Keratinocyte (primary cell): Measurements from ENCODE around the gene SERPINE2. TPM values are rescaled to one million over a fixed set of nuclear protein-coding genes. Genes with fewer than 3 reads are reported as not detected.

Experiments used
- DNase-seq: peaks from one replicate; pipeline ENCODE4 v3.0.0-alpha.2; 2011; ENCODE audit warnings: low read depth, missing footprints, low spot score
- FAIRE-seq: peaks from 2 replicates; lab custom pipeline; 2011; peaks lifted over from hg19 to GRCh38; lab: Jason Lieb, UNC
- H2AFZ ChIP-seq: 2 replicates; pipeline ENCODE4 v1.6.0; 2012; ENCODE audit warnings: low read length, control low read depth, inconsistent platforms; ENCODE audit not compliant: control insufficient read depth
- H3K27ac ChIP-seq: 2 replicates; pipeline ENCODE4 v1.5.1; 2011; ENCODE audit warnings: low read length; ENCODE audit not compliant: control insufficient read depth, insufficient read depth
- H3K27me3 ChIP-seq: 3 replicates; pipeline ENCODE4 v1.6.0; 2011; ENCODE audit warnings: low read length; ENCODE audit not compliant: control insufficient read depth, insufficient read depth; ENCODE audit errors: extremely low read depth
- H3K36me3 ChIP-seq, 2 experiments: 2 replicates in 1 of 2; 3 replicates in 1 of 2; pipeline ENCODE4 v1.5.1; 2011; ENCODE audit warnings: low read length in 2 of 2, mild to moderate bottlenecking in 1 of 2; ENCODE audit not compliant: control insufficient read depth in 2 of 2, insufficient read depth in 2 of 2; ENCODE audit errors: extremely low read depth in 1 of 2
- H3K4me1 ChIP-seq: 3 replicates; pipeline ENCODE4 v1.5.1; 2011; ENCODE audit warnings: low read length; ENCODE audit not compliant: control insufficient read depth, insufficient read depth; ENCODE audit errors: extremely low read depth
- H3K4me2 ChIP-seq: 3 replicates; pipeline ENCODE4 v1.6.0; 2011; ENCODE audit warnings: low read depth, low read length; ENCODE audit not compliant: control insufficient read depth, insufficient read depth; ENCODE audit errors: extremely low read depth
- H3K4me3 ChIP-seq, 3 experiments: fragments of 200-600 bp in 1 of 3; sonication (generic) in 1 of 3; 2 replicates in 2 of 3; 3 replicates in 1 of 3; pipeline ENCODE4 v1.5.1; 2011 to 2016; ENCODE audit warnings: low read length in 3 of 3, mild to moderate bottlenecking in 3 of 3, control low read depth in 2 of 3, inconsistent platforms in 1 of 3, low read depth in 1 of 3, mixed read lengths in 1 of 3, mixed run types in 1 of 3, moderate library complexity in 1 of 3; ENCODE audit not compliant: control insufficient read depth in 2 of 3, insufficient read depth in 2 of 3; ENCODE audit errors: extremely low read depth in 1 of 3
- H3K79me2 ChIP-seq: 2 replicates; pipeline ENCODE4 v1.6.0; 2012; ENCODE audit warnings: low read length; ENCODE audit not compliant: control insufficient read depth, insufficient read depth
- H3K9ac ChIP-seq: 3 replicates; pipeline ENCODE4 v1.6.0; 2011; ENCODE audit warnings: low read length; ENCODE audit not compliant: control insufficient read depth, insufficient read depth; ENCODE audit errors: extremely low read depth
- H3K9me1 ChIP-seq: 3 replicates; pipeline ENCODE4 v1.6.0; 2011; ENCODE audit warnings: low read length; ENCODE audit not compliant: control insufficient read depth, insufficient read depth; ENCODE audit errors: extremely low read depth
- H3K9me3 ChIP-seq: 2 replicates; pipeline ENCODE4 v1.5.1; 2012; ENCODE audit warnings: low read depth, low read length; ENCODE audit not compliant: control insufficient read depth
- H4K20me1 ChIP-seq: 3 replicates; pipeline ENCODE4 v1.6.0; 2011; ENCODE audit warnings: low read length; ENCODE audit not compliant: control insufficient read depth, insufficient read depth; ENCODE audit errors: extremely low read depth
- CTCF ChIP-seq, 3 experiments: IDR thresholded peaks in 1 of 3; conservative IDR thresholded peaks in 1 of 3; optimal IDR thresholded peaks in 1 of 3; 2 replicates in 2 of 3; 3 replicates in 1 of 3; pipeline versions ENCODE3 to v1.5.1; 2011; ENCODE audit warnings: low read length in 3 of 3, mild to moderate bottlenecking in 3 of 3, moderate library complexity in 2 of 3, control low read depth in 1 of 3, inconsistent platforms in 1 of 3; ENCODE audit not compliant: insufficient read depth in 2 of 3; ENCODE audit errors: extremely low read depth in 1 of 3
- EZH2 ChIP-seq: IDR thresholded peaks from one replicate; pipeline ENCODE4 v1.6.1; 2012; ENCODE audit warnings: inconsistent platforms, mild to moderate bottlenecking, low read length, moderate library complexity
- dilution Hi-C: fragments of 300-500 bp; cut with MboI; formaldehyde crosslinking; loops from one replicate; pipeline ENCODE4 v1.7.0; 2020; ENCODE audit warnings: low sequenced_read_pairs; ENCODE audit not compliant: extremely low pct_ligation_motif_present
- polyA plus RNA-seq, 5 experiments: library from polyadenylated mRNA; depleted of rRNA in 3 of 5; stranded (reverse) in 3 of 5; stranded (forward) in 1 of 5; unstranded in 1 of 5; fragments of >200 nt; gene quantifications; 1 replicate in 1 of 5; 2 replicates in 3 of 5; 3 replicates in 1 of 5; pipeline versions ENCODE4 v1.2.1 to v1.2.3, GENCODE V29; 2011 to 2012; ENCODE audit warnings: missing spikeins in 2 of 5, low read depth in 1 of 5, low replicate concordance in 1 of 5

SERPINE2 gene
- polyA plus RNA-seq, 1 donor (not counting 4 experiments of a cell fraction or from before 2014, with no cell fraction given), result 306 TPM

GRCh38 chr2:223937535-223937934, 101.6 kb downstream of the SERPINE2 start:
- H3K36me3 ChIP-seq, result no peaks in the 10 kb centered on the region
- FAIRE-seq, result no peak
- no peak overlapping the region for H2AFZ ChIP-seq
- peaks cover 17% of the 10 kb centered on the region for H3K4me1 ChIP-seq
- no peak overlapping the region for H3K9ac ChIP-seq
- H3K4me3 ChIP-seq, result no peak overlapping the region
- DNase-seq, result no peak
- no peak for TF ChIP-seq EZH2
- no peak for TF ChIP-seq CTCF (optimal IDR thresholded peaks at IDR 0.05 in 1 of 3, IDR thresholded peaks at IDR 0.05 in 1 of 3, conservative IDR thresholded peaks at IDR 0.05 in 1 of 3; ENCODE audit: extremely low read depth in 1 of 3, insufficient read depth in 2 of 3, low read length in 3 of 3)
- H3K79me2 ChIP-seq, result peaks cover 80% of the 10 kb centered on the region
- no peak overlapping the region for H3K4me2 ChIP-seq
- no peaks in the 10 kb centered on the region for H4K20me1 ChIP-seq
- no peak overlapping the region for H3K27ac ChIP-seq
- H3K27me3 ChIP-seq, result no peaks in the 10 kb centered on the region
- H3K9me3 ChIP-seq, result no peaks in the 10 kb centered on the region
- dilution Hi-C loops, result no loop called here
- H3K9me1 ChIP-seq, result no peaks in the 10 kb centered on the region

GRCh38 chr2:223936862-223937326, 102.2 kb downstream of the SERPINE2 start:
- Histone ChIP-seq H3K9me1 (no peaks in the 10 kb centered on the region), H3K9ac (no peak overlapping the region), H4K20me1 (no peaks in the 10 kb centered on the region), H3K9me3 (no peaks in the 10 kb centered on the region), H3K27ac (no peak overlapping the region), H3K4me1 (peaks cover 15% of the 10 kb centered on the region), H3K36me3 (no peaks in the 10 kb centered on the region), H3K4me2 (no peak overlapping the region), H3K4me3 (no peak overlapping the region), H2AFZ (no peak overlapping the region), H3K79me2 (peaks cover 84% of the 10 kb centered on the region), H3K27me3 (no peaks in the 10 kb centered on the region)
- DNase-seq (no peak), FAIRE-seq (no peak)
- dilution Hi-C loops, result no loop called here
- TF ChIP-seq CTCF (optimal IDR thresholded peaks at IDR 0.05 in 1 of 3, IDR thresholded peaks at IDR 0.05 in 1 of 3, conservative IDR thresholded peaks at IDR 0.05 in 1 of 3; ENCODE audit: extremely low read depth in 1 of 3, insufficient read depth in 2 of 3, low read length in 3 of 3), result no peak
- TF ChIP-seq EZH2, result no peak
